Activated T-cell treated with anti-CD3 and anti-CD28 coated beads for 4 hours (primary cell): ENCODE measurements around the gene MSANTD3.
"Not testable (repeated sequence)": the region's sequence is repeated elsewhere in the genome, so short reads cannot be mapped to it uniquely, and the experiment has no call there.

ENCODE experiments used
- DNase-seq: peaks from one replicate; pipeline ENCODE4 v3.0.0-alpha.2; 2020

The MSANTD3 gene

GRCh38 chr9:100426530-100427365 is at the start of gene MSANTD3:
Gene MSANTD3 (plus strand): TSS chr9:100427143. CDS start chr9:100441939, 14,796 bp downstream.
- DNase-seq: no peak

GRCh38 chr9:100379862-100380261 is 47.1 kb upstream of the MSANTD3 start:
- no peak for DNase-seq

GRCh38 chr9:100392989-100393388 is 34.0 kb upstream of the MSANTD3 start:
- DNase-seq: not testable (repeated sequence)

GRCh38 chr9:100394032-100394695 is 32.8 kb upstream of the MSANTD3 start:
- no peak for DNase-seq

- DNase-seq: no peak
These were observed 32.1 kb upstream of the MSANTD3 start for GRCh38 chr9:100394816-100395215.

- DNase-seq: no peak
These were observed 30.2 kb upstream of the MSANTD3 start for GRCh38 chr9:100396769-100397168.

- DNase-seq: no peak
These were observed 29.2 kb upstream of the MSANTD3 start for GRCh38 chr9:100397529-100398266.

- DNase-seq: no peak
These were observed 25.9 kb upstream of the MSANTD3 start for GRCh38 chr9:100401042-100401441.

GRCh38 chr9:100406962-100407361 is 20.0 kb upstream of the MSANTD3 start:
- no peak for DNase-seq

GRCh38 chr9:100408546-100409175 is 18.3 kb upstream of the MSANTD3 start:
- no peak for DNase-seq

GRCh38 chr9:100409176-100409556 is 17.8 kb upstream of the MSANTD3 start:
- no peak for DNase-seq

GRCh38 chr9:100411472-100412283 is 15.3 kb upstream of the MSANTD3 start:
- DNase-seq: peak; percentile 83

- DNase-seq: no peak
These were observed 13.0 kb upstream of the MSANTD3 start for GRCh38 chr9:100413839-100414420.

- DNase-seq: no peak
These were observed 9.1 kb upstream of the MSANTD3 start for GRCh38 chr9:100417815-100418214.

- DNase-seq: no peak
These were observed 7.8 kb upstream of the MSANTD3 start for GRCh38 chr9:100419166-100419565.

GRCh38 chr9:100421116-100421515 is 5.8 kb upstream of the MSANTD3 start:
- not testable (repeated sequence) for DNase-seq

GRCh38 chr9:100425758-100426157 is 1.2 kb upstream of the MSANTD3 start:
- DNase-seq: no peak

- DNase-seq: no peak
These were observed 784 bp upstream of the MSANTD3 start for GRCh38 chr9:100426189-100426529.

- no peak for DNase-seq
These were observed 672 bp downstream of the MSANTD3 start for GRCh38 chr9:100427366-100428263.

- no peak for DNase-seq
These were observed 2.1 kb downstream of the MSANTD3 start for GRCh38 chr9:100428871-100429654.
